Activated CD4-positive, CD25-positive, alpha-beta regulatory T cell treated with anti-CD3 and anti-CD28 coated beads, Interleukin-2, amount 50 U/mL, for 72 hours (primary cell): Measurements from ENCODE around the gene WDR11.

Experiments
- DNase-seq: peaks from one replicate; pipeline ENCODE4 v3.0.0; 2021

Gene WDR11, protein sequence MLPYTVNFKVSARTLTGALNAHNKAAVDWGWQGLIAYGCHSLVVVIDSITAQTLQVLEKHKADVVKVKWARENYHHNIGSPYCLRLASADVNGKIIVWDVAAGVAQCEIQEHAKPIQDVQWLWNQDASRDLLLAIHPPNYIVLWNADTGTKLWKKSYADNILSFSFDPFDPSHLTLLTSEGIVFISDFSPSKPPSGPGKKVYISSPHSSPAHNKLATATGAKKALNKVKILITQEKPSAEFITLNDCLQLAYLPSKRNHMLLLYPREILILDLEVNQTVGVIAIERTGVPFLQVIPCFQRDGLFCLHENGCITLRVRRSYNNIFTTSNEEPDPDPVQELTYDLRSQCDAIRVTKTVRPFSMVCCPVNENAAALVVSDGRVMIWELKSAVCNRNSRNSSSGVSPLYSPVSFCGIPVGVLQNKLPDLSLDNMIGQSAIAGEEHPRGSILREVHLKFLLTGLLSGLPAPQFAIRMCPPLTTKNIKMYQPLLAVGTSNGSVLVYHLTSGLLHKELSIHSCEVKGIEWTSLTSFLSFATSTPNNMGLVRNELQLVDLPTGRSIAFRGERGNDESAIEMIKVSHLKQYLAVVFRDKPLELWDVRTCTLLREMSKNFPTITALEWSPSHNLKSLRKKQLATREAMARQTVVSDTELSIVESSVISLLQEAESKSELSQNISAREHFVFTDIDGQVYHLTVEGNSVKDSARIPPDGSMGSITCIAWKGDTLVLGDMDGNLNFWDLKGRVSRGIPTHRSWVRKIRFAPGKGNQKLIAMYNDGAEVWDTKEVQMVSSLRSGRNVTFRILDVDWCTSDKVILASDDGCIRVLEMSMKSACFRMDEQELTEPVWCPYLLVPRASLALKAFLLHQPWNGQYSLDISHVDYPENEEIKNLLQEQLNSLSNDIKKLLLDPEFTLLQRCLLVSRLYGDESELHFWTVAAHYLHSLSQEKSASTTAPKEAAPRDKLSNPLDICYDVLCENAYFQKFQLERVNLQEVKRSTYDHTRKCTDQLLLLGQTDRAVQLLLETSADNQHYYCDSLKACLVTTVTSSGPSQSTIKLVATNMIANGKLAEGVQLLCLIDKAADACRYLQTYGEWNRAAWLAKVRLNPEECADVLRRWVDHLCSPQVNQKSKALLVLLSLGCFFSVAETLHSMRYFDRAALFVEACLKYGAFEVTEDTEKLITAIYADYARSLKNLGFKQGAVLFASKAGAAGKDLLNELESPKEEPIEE

DNA sequence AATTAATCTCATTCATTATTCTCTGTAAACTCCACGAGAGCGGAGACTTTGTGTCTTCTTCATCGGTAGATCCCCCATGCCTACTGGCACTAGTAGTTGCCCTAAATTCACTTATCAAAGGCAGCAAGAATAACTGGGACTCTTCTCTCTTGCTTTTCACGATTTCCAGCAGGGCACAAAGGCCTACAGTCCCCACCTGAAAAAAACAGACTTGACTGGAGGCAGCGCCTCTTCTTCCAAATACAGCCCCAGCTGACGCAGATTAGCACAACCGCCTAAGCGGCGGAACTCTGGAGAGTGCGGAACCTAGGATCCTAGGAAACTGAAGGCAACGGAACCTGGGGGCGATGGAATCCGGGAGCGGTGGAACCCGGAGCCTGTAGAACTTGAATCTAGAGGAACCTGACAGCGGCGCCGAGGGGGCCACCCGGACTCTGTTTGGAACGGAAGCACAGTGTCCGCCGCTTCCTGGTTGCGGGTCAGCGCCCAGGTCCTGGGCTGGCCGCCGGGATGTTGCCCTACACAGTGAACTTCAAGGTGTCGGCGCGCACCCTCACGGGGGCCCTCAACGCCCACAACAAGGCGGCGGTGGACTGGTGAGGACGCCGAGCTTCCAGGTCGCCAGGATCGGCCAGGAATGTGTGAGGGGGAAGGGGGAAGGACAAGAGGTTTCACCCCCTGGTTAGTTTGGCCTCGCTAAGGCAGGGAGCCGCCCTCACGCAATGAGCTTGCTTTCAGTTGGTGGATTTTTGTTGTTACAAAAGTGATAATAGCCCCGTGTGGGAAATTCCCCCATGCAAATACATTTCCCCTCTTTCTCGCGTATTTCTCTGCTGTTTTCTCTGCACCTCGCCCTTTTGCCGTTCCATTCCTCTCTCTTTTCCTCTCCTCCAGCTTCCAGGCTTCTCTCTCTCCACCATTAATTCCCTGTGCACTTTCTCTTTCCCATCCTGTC, at the start of gene WDR11:
TSS of gene WDR11 (plus strand) at position 452 of the 955 bp plus-strand sequence. CDS start at position 511, 59 bp downstream.
- peak; percentile 75 for DNase-seq

GRCh38 chr10:120802935-120803334, 48.2 kb upstream of the WDR11 start:
- DNase-seq = no peak

DNA sequence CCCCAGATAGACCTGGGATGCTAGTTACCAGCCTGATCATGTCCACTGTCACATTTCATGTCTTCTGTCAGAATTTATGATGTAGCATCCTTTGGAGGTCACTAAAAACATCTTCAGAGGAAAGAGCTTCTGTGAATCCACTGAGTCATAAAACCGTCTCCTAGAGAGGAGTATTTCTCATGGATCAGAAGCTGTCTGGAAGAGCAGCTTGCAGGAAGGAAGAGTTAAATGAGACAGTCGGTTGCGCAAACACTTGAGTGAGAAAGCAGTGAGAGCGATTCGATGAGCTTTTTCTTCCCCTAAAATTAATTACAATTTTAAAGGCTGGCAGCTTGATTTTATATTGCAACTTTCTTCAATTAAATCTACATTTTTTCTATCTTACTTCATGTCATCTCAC, 47.2 kb upstream of the WDR11 start:
- DNase-seq = no peak

DNA sequence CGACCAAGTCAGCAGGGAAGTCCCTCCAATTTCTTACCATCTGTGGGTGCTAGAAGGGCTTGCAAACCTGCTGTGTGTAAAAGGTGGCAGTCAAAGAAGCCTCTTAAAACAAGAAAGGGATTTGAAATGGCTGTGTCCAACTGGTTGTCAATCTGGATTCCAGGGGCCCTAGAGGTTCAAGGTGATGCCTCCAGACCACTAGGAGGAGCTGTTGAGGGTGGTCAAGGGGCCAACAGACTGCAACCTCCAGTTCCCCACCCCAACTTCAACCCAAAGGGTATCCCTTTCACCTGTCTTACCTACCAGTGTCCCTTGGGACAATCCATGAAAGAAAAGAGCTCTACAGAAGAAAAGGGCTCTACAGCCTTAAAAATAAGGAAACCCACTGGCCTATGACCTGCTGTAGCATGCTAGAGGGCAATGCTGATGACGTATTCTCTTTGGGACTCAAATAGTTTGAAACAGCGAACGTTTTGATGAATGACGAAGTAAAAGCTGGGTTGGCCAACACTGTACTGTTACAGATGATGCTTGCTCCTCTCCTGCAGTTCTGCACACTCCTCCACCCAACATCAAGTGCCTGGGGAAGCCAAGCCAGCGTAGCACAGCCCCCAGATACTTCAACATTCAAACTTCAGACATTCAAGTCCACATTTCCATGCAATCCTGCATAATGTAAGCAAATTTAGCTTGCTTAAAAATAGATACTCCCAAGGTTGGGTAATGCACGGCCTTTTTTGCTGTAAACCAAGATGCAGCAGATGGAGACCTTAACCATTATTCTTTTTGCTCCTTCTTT, 45.9 kb upstream of the WDR11 start:
- no peak for DNase-seq

DNA sequence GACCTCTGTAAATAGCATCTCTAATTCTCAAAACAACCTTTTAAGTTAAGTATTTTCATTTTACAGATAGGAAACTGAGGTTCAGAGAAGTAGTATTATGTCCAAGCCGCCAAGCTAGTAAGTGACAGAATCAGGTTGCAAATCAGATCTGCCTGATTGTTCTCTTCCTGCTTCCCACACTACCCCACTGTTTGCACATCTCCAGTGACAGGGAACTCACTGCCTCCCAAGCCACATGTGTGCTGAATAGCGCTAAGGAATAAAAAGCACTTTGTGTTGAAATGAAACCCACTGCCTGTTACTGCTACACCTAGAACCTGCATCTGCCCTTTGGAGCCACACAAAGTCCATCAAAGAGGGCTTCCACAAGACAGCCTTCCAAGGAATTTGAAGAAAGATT, 45.1 kb upstream of the WDR11 start:
- DNase-seq = no peak

GRCh38 chr10:120810298-120810697, 40.9 kb upstream of the WDR11 start:
- DNase-seq = no peak

- no peak for DNase-seq
These were observed 38.1 kb upstream of the WDR11 start for GRCh38 chr10:120813085-120813484.

GRCh38 chr10:120818301-120818700, 32.9 kb upstream of the WDR11 start:
- no peak for DNase-seq

DNA sequence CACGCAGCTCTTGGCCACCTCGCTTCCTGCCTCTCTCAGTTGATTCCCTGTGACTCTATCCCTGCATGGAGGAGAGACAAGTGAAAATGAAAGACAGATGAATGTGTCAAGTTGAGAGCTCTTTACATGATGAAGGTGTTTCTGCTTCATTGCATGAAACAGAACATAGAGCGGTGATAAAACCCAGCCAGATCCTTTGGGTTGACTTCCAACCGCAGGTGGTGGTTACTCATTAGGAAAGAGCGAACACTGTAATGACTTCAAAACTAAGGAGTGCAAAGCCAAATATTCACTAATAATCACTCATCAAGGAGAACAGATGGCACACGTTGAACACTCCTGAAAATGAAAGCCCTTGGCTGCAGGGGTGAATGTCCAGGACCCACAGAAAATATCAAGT, 31.8 kb upstream of the WDR11 start:
- no peak for DNase-seq

DNA sequence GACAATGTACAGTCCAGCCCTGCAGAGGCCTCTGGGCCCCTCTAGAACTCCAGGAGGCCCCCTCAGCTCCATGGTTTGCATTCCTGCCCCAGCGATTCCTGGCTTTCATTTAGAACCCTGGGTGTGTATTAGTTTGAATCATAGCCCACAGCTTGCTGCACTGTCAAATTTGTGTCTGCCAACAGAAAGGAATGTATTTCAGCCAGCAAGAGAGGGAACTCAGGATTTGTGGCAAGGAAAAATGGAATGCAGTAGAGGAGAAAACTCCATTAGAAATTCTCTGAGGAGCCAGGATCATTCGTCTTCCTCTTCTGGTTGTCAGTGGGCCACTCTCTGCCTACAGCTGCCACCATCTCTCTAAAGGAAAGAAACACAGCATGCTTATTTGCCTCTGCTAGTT, 27.9 kb upstream of the WDR11 start:
- no peak for DNase-seq

GRCh38 chr10:120824881-120825309, 26.3 kb upstream of the WDR11 start:
- DNase-seq = no peak

DNA sequence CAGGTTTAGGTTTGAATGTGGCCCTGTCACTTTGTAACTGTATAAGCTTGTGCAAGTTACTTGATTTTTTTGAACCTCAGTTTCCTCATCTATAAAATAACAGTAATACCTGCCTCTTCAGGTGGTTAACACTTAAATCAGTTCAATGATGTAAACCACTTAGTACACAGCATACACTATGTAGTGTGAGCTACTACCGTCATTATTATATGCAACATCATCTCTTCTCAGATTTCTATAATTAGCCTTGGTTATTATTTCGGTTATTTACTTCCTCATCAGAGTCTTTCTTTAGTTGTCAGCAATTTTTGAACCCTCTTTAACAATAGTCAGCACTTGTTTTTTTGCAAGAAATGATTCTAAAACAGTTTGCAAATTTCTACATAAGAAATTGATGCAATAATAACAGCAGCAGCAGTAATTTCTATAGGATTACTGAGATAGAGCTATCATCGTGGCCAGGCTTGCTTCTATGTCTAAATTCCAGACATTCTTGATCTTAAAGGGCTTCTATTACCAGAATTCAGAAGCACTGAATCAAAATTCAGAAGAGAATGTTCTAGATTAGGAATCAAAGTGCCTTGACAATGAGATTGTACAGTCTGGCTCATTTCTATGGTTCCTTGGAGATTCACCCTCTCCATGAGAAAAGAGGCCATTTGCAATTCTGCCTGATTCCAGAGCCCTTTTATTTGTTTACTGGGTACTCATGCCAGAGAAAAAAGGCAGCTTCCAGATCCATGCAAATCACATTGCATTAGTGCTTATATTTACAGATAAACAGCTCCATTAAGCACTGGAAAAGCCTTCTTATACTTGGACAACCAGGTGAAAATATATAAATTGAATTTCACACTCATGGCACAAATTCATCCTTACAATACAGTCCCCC, 25.0 kb upstream of the WDR11 start:
- no peak for DNase-seq

DNA sequence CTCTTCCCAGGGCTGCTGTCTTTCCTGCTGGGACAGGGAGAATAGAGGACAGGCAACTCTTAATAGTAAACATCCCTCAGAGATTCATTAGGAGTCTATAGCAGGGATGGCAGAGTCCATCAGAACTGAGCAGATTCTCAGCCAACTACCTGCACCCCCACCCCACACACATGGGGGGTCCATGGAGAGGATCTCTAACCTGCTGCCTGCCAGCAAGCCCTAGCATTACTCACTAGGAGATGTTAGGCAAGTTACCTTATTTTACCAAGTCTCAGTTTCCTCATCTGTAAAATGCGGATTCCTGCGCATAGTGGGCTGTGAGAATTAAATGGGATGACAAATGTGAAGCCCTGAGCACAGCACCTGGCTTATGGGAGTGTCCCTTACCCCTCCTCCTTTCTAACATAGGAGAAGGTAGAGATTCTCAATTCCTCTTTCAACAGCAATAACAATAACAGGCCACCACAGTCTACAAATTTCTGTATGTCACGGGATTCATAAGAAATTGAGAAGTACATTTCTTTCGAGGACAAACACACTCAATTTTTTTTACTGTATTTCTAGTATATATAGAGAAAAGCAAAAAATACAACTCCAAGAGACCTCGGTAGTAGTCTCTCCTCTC, 23.8 kb upstream of the WDR11 start:
- DNase-seq = no peak

GRCh38 chr10:120828763-120829319, 22.3 kb upstream of the WDR11 start:
- no peak for DNase-seq

DNA sequence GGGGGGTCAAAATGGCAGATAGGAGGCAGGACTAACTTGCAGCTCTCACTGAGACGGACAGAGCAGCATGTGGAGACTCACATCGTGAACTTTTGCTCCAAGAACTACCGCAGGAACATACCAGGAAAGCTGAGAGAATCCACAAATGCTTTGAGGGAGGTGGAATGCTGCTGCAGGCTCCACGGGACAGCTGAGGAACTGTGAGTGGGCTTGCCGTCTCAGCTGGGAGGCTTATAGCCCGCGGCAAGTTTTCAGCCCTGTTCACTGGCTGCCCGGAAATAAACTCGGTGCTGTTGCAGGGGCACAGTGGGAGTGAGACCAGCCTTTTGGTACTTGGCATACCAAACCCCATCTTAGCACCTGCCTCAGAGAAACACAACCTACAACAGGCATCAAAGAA, 19.1 kb upstream of the WDR11 start:
- no peak for DNase-seq

GRCh38 chr10:120833222-120833928, 17.8 kb upstream of the WDR11 start:
- DNase-seq = no peak

DNA sequence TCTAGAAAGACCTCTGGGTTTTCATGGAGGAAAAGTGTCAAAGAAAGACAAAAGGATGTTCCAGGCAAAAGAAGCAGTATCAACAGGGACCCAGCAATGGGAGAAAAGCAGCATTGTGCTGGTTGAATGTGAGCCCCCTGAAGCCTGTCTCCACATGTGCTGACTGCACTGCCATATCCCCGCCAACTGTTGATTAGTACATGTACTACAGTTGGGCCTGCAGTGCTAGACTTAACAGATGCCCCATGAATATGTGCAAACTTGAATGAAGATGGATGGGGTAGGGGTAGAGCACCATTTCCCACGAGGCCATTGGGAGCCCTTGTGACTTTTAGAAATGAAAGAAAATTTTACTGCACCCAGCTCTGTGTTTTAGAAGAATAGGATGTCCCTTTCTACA, 15.6 kb upstream of the WDR11 start:
- no peak for DNase-seq

DNA sequence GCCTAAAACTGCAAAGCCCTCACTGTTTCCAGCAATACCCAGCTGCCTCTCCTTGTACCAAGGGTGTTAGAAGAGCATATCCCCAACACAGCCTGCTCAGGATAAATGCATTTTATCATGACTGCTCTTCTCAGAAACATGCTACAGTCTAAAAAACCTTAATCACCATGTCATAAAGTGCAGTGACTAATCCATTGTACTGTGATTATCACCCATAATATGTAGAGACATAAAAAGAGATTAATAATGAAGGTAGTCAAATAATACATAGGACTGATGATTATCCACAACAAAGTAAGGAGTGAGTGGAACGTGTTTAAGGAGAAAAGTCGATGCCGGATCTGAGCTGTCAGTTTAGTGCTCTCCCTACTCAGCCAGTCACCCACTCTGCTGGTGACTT, 12.2 kb upstream of the WDR11 start:
- no peak for DNase-seq
